ENCODE results near the gene ETV3.
A peak's percentile ranks its signal among the peaks of the same experiment; 100 is the strongest.
"Not testable (repeated sequence)": the region's sequence is repeated elsewhere in the genome, so short reads cannot be mapped to it uniquely, and the experiment has no call there.

Gene ETV3

DNA sequence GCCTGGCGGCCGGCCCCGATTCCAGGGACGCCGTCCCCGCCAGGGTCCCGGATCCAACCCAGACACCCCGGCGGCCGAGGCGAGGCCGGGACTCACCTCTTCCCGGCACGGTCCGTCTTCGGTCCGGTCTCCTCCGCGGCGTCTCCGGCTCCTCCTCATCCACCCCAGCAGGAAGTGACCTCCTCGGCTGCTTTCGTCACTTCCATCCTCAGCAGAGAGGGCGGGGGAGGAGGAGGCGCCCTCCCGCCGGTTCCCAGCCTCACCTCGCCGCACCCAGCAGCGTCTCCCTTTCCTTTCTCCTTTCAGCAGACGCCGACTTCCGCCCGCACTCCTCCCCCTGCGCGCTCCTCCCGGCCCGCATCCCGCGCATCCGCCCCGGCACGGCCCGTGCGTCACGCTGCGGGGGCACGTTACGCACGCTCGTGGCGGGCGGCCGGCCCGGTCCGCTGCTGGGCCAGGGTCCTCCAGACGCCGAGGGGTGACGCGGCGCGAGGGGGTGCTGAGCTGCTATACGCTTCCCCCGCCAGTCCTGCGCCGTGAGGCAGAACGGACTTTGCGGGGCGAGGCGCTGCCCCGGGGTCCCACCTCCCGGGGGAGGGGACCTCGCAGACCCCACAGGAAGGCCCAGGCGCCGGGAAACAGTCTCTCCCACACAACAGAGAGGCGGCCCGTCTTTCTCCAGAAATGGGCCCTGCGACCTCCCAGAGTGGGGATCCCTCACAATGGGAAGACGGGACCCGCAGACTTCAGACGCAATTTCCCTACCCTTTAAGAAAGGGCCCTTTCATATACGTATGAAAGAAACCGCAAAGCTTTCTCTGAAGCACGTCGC lies at the start of gene ETV3:
Gene ETV3 (minus strand): TSS at position 176 of the 832 bp plus-strand sequence. CDS start 2,043 bp downstream, outside the sequence.
- in situ Hi-C loops (cut with MboI; ENCODE audit: low pct_unique_long_range_greater_than_20kb, low sequenced_read_pairs): no loop called here
- DNase-seq: peak; percentile 95

DNA sequence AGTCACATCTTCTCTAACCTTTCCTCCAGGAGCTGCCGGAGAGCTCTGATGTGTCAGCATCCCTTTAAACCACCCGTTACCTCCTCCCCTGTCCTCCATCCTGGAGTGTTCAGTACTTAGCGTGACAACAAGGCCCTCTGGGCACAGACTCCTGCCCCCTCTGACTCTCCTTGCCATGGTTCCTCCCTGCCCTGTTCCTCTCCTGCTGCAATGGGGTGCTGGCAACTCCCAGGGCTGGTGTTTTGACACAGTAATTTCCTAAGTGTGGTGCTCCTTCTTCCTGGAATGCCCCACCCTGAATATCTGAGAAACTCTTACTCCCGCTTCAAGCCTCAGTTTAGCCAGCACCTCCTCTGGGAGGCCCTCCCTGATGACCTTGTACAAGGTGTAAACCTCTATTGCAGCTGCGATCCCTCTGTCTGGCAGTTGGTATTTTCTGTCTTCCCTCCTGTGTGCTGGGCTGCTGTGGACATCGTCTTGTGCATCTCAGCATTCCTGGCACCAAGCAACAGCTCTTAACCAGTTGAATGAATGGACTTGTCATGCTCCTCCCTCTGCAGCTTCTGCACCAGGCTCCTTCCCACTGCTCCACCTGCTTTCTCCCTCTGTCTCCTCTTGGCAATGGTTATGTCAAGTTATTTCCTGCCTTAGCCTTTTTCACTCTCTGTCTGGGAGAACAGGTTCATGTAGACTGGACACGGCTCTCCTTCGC lies 48.2 kb upstream of the ETV3 start:
- in situ Hi-C loops (cut with MboI; ENCODE audit: low pct_unique_long_range_greater_than_20kb, low sequenced_read_pairs): loop anchor here (25.0 kb wide), 1 partner anchor 176 kb away; no protein-coding TSS in a partner anchor
- DNase-seq: no peak

DNA sequence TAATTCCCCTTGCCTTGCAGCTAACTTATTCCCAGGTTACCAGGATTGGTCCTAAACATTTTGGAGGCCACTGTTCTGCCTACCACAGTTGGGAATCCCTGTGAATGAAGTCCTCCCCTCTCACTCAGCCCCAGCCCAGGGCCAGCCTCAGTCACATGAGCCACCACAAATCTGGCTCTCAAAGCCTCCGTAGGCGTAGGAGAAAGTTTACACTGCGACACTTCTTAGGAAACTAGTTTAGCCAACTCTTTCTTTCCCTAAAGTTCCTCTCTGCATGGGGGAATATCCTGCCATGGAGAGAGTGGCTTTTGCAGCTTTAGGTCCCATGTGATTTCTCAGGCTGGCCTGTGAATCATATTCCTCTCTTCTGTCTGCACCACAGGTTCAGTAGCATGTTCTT lies 45.7 kb upstream of the ETV3 start:
- in situ Hi-C loops (cut with MboI; ENCODE audit: low pct_unique_long_range_greater_than_20kb, low sequenced_read_pairs): loop anchor here (25.0 kb wide), 1 partner anchor 178 kb away; no protein-coding TSS in a partner anchor

DNA sequence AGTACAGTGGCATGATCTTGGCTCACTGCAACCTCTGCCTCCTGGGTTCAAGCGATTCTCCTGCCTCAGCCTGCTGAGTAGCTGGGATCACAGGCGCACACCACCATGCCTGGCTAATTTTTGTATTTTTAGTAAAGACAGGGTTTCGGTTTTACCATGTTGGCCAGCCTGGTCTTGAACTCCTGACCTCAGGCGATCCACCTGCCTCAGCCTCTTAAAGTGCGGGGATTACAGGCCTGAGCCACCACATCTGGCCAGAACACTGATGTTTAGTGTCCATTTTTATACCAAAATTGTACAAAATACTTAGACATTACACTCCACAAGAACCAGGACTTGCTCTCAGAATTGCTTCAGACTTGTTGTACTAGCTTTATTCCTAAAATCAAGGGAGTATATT lies 44.2 kb upstream of the ETV3 start:
- in situ Hi-C loops (cut with MboI; ENCODE audit: low pct_unique_long_range_greater_than_20kb, low sequenced_read_pairs): loop anchor here (25.0 kb wide), 1 partner anchor 180 kb away; no protein-coding TSS in a partner anchor

More for the DNA sequence above, 45.7 kb upstream of the ETV3 start:
- DNase-seq: no peak

DNA sequence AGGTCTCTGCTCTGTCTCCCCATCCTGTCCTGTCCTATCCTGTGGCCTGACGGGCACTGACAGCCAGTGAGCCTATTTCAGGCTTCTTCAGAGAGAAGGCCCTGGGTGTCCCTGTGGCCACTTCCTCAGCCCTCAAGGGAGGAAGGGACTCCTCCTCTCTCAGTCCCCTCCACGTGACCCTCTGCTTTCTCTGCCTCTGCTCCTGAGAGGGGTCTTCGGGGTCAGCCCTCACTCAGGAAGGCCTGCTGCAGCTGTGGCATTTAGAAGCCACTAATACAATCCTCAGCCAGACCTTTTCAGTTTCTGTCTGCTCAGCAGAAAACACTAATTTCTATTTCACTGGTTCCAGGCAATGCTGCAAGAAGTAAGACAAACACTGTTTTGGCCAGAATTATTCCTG lies 43.6 kb upstream of the ETV3 start:
- no peak for DNase-seq
- in situ Hi-C loops (cut with MboI; ENCODE audit: low pct_unique_long_range_greater_than_20kb, low sequenced_read_pairs): loop anchor here (25.0 kb wide), 1 partner anchor 181 kb away; no protein-coding TSS in a partner anchor

More for the DNA sequence above, 44.2 kb upstream of the ETV3 start:
- not testable (repeated sequence) for DNase-seq

DNA sequence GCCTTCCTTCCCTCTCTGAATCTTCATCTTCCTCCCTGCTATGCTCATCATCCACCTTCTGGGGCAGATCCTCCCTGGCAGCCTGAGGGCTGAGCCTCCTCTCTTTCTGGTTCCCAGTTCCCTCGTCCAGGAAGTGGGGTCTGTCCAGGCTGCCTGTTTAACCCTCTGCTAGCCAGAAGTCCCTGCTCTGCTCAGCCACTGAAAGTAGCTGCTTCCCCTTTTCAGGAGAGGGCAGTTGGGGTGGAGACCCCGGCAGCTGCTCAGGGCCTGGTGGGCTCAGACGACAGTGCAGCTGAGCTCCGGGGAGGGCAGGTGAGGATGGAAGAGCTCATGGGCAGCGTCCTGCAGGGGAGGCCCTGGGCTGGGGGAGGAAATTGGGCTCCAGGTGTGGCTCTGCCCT lies 43.1 kb upstream of the ETV3 start:
- DNase-seq: no peak
- in situ Hi-C loops (cut with MboI; ENCODE audit: low pct_unique_long_range_greater_than_20kb, low sequenced_read_pairs): loop anchor here (25.0 kb wide), 1 partner anchor 181 kb away; no protein-coding TSS in a partner anchor

DNA sequence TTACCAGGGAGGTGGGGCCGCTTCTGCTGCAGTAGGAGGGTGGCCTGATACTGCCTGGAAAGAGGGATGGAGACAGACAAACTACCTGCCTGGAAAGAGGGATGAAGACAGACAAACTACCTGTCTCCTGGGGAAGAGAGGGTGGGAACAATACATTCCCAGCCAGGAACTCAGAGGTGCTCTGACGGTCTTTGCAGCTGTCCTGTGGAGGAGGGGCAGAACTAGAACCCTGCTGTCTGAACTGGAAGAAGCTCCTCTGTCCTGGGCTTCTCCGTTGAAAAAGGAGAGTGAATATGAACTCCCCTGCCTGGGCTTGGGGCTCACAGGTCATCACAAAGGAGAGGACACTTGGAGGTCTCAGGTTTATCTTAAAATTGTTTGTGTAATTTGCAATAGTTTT lies 40.3 kb upstream of the ETV3 start:
- in situ Hi-C loops (cut with MboI; ENCODE audit: low pct_unique_long_range_greater_than_20kb, low sequenced_read_pairs): loop anchor here (25.0 kb wide), 1 partner anchor 184 kb away; no protein-coding TSS in a partner anchor
- no peak for DNase-seq

DNA sequence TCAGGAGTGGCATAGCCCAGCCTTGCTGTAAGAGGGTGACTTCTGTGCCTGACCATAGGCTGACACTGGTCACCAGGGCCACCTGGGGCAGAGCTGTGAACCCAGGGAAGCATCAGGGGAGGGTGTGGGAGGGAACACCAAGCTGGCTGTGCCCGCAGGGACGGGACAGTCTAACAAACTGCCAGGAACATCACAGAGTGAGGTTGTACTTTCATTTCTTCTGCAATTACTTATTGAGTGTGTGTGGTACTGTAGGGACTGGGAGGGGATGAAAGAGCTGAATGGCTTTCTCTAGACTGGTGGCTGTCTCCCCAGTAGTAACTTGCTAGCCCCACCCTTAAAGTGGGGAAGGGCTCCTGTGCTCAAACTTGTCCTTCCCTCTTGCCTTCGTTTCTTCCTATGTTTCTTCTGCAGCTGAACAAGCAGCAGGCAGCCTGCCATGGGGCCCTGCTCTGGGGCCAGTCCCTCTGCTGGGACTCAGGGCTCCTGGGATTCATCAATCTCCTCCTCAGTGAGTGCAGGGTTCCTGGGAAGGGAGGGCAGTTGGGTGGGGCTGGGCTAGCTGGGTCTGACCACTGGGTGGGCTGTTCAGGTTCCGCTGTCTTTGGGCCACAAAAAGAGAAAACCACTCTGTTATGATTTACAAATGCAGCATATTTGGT lies 39.7 kb upstream of the ETV3 start:
- in situ Hi-C loops (cut with MboI; ENCODE audit: low pct_unique_long_range_greater_than_20kb, low sequenced_read_pairs): loop anchor here (25.0 kb wide), 1 partner anchor 184 kb away; no protein-coding TSS in a partner anchor

DNA sequence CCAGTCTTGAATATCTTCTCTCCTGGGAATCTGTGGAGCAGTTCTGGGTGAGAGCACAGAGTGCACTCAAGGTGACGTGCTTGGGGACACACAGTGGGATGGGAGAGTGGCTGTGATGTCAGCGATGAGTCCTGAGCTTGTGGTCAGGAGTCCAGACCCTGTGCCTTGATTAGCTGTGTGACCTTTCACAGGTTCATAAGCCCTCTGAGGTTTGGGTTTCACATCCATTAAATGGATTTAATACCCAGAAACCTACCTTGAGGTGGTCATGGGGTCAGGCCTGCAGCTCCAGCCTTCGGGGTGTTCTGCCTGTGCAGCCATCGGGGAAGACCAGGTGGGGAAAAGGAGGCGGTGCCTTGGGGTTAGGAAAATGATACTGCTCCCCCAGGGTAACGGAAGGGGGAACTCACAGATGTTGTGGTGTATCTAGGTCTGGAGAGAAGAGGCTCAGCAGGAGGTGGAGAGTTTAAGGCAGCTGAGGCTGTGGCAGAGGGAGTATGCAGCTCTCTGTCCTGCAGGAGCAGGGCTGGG lies 38.5 kb upstream of the ETV3 start:
- in situ Hi-C loops (cut with MboI; ENCODE audit: low pct_unique_long_range_greater_than_20kb, low sequenced_read_pairs): loop anchor here (25.0 kb wide), 1 partner anchor 186 kb away; no protein-coding TSS in a partner anchor
- peak; percentile 69 for DNase-seq

More for the DNA sequence above, 39.7 kb upstream of the ETV3 start:
- no peak for DNase-seq

DNA sequence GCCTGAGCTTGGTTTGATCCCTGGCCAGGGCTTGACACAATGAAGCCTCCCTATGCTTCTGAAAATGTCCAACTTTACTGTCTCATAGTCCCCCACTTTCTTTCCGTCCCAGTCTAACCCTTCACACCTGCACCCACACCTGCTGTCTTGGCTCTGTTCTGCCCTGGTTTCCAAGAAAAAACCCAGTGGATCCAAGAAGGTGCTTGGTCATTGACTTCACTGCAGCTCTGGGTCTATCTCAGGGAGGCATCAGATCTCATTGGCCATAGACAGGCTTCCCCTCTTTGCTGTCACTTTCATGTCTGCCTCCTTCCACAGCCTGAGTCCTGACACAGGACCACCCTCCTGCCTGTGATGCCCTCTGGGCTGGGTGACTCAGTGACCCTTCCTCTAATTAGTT lies 37.8 kb upstream of the ETV3 start:
- no peak for DNase-seq
- in situ Hi-C loops (cut with MboI; ENCODE audit: low pct_unique_long_range_greater_than_20kb, low sequenced_read_pairs): loop anchor here (25.0 kb wide), 1 partner anchor 186 kb away; no protein-coding TSS in a partner anchor

DNA sequence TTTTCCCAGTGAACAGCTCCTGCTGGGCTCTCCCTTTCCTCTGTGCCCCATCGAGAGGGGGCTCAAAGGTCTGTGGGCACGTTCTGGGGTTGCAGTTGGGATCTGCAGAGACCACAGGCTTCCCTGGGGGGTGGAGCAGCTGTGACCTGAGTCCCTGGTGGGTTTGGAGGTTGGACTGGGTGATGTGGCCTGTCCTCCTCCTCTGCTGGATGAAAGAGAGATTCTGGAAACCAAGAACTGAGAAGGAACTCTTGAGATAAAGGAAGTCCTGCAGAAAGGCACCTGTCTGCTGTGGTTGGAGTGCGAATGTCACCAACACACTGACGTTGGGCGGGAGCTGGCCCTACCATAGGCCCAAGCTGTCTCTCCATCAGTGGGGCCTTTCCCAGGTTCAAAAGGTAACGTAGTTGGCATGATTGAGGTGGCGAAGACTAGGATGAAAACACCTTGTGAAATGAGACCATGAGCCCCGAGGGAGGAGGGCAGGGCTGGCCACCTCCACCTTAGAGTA lies 35.8 kb upstream of the ETV3 start:
- in situ Hi-C loops (cut with MboI; ENCODE audit: low pct_unique_long_range_greater_than_20kb, low sequenced_read_pairs): no loop called here
- DNase-seq: no peak

DNA sequence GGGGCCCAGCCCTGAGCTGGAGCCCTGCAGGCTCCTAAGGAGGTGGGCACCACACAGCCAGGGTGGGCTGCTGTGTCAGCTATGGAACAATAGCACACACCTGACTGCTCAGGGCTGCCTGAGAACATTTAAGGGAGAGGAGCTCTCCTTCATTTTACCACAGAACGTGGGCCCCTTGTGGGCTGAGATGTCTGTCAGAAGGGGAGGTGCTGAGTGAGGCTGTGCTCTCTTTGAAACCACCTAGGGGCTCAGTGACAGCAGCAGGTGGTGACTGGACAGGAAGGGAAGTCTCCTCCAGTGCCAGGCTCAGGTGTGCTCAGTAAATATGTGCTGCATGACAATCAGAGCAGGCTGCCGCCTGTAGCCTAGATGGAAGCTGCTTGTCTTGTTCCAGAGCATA lies 35.0 kb upstream of the ETV3 start:
- DNase-seq; in situ Hi-C loops (cut with MboI; ENCODE audit: low pct_unique_long_range_greater_than_20kb, low sequenced_read_pairs): not testable (repeated sequence)

DNA sequence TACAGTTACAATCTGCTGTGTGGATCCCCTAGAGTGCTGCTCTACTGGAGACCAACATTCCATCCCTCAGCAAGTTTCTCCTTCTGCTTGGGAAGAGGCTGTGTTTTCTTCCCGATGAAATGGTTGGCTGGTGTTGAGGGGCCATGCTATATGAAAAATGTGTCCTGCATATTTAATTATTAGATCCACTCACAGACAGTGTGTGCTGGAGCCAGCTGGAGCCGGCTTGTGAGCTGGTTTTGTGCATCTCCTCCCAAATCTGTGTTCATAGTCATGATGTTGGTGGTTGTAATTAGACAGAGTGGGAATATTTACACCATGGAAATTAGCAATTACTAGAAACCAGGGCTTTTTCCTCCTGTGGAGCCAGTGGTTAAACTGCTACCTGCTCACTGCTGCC lies 34.4 kb upstream of the ETV3 start:
- in situ Hi-C loops (cut with MboI; ENCODE audit: low pct_unique_long_range_greater_than_20kb, low sequenced_read_pairs); DNase-seq: not testable (repeated sequence)

DNA sequence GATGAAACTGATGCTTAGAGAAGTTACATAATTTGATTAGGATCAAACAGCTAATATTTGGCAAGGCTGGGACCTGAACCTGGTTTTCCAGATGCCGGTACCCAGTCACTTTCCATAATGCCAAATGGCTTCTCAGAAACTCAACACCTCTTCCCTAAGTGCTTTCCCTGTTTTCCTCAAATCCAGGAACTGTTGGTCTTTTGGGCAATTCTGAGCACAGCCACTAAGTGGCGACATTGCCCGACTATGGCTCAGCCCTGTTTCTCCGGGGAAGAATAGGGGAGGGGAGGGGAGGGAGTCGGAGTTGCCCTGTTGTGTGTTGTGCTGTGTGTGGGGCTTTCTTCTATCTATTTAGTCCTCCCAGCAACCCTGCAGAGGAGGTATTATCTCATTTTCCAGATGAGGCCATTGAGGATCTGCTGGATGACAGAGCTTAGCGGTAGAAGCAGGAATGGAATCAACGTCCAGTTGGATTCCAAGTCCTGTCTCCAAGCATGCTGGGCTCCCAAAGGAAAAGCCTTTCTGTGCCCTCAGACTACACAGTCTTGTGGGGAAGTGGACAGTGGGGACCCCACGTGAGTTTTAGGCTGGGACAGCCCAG lies 33.8 kb upstream of the ETV3 start:
- in situ Hi-C loops (cut with MboI; ENCODE audit: low pct_unique_long_range_greater_than_20kb, low sequenced_read_pairs): not testable (repeated sequence)
- peak; percentile 36 for DNase-seq

DNA sequence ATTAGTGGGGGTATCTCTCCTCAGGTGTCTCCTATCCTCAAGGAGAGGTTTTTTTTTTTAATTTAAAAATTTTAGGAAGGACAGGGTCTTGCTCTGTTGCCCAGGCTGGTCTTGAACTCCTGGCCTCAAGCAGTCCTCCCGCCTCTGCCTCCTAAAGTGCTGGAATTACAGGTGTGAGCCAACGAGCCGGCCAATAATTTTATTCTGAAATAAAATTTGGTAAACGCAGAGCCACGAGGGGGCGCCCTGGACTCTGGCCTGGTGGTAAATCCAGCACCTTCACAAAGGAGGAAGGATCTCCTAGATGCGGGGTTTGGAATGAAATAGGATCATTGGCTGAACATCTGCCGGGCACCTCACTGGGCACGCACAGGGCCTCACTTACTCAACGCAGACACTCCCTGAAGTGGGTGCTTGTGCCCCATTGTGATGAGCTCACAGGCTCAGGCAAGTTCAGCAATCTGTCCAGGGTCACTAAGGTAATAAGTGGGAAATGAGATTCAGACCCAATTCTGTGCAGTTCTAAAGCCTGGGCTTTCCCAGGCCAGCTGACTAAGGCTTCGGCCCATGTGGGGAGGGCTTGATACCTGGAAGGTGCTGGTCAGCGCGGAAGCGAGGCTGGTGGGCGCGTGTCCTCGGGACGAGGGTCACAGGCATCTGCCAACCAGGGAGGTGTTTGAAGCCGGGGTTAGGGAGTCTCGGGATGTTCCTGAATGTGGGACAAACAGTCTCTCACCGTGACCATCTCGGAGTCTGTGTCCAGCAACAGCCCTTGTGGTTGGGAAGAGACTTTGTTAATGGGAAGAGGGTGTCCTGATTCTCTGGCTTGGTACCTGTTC lies 32.7 kb upstream of the ETV3 start:
- peak; percentile 74 for DNase-seq
- in situ Hi-C loops (cut with MboI; ENCODE audit: low pct_unique_long_range_greater_than_20kb, low sequenced_read_pairs): no loop called here

DNA sequence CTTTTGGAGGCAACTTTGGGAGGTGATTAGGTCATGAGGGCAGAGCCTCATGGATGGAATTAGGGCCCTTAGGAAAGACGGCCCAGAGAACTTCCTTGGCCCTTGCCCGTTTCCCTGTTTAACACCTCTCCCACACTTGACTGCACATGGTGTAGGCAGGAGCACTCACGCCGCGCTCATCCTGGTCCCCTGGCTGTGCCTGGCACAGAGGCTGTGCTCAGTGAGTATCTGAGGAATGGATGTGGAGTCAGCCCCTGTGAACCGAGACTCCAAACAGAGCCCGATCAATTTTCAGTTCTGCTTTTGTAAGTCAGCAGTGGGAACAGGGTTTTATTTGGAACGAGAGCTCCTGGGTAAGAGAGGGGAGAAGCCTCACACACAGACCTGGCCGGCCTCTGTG lies 29.8 kb upstream of the ETV3 start:
- in situ Hi-C loops (cut with MboI; ENCODE audit: low pct_unique_long_range_greater_than_20kb, low sequenced_read_pairs): loop anchor here (10.0 kb wide), 1 partner anchor 73 kb away; the partner anchor contains the start of gene ETV3L
- no peak for DNase-seq

DNA sequence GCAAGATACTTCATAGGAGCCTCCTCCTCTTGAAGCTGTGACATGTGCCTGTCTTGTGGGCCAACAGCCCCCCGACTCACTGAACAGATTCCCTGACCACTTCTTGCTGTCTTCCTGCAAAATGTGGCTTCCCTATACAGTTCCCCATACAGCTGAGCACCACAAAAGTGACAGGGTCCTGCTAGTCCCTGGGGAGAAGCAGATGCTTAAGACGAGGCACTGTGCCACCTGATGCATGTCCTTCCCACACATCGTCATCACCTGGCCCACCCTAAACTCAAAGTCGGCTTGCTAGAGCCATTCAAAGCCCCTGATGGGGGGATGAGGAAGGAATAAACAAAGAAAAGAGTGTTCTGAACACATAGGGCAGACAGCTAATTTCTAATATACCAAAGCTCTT lies 29.2 kb upstream of the ETV3 start:
- DNase-seq: no peak
- in situ Hi-C loops (cut with MboI; ENCODE audit: low pct_unique_long_range_greater_than_20kb, low sequenced_read_pairs): loop anchor here (10.0 kb wide), 1 partner anchor 73 kb away; the partner anchor contains the start of gene ETV3L
